ENCODE data around the gene CHCHD6.

DNA sequence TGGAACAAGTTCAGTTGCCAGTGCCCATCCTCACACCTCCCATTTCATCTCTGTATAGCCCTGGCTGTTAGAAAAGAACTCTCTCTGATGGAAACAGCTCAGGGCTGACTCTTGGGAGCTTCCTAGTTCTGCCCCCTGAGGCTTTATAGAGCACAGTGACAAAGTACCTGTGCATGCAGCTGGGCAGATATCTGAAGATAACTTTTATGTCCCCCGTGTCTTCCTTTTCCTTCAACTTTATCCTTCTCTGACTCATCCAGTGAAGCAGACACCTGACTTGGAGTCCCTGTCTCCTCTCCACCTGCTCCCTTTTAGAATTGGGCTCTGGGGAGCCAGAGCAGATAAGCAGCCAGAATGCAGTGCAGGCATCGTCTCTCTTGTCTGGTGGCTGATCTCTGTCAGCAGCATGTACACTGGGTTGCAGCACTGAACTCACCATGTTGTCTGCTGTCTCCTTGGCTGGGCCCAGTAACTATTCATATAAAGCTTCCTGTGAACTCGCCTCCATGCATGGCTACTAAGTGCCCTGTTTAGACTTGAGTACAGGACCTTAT lies 225.0 kb downstream of the CHCHD6 start:
- TF ChIP-seq, protein P1, sequence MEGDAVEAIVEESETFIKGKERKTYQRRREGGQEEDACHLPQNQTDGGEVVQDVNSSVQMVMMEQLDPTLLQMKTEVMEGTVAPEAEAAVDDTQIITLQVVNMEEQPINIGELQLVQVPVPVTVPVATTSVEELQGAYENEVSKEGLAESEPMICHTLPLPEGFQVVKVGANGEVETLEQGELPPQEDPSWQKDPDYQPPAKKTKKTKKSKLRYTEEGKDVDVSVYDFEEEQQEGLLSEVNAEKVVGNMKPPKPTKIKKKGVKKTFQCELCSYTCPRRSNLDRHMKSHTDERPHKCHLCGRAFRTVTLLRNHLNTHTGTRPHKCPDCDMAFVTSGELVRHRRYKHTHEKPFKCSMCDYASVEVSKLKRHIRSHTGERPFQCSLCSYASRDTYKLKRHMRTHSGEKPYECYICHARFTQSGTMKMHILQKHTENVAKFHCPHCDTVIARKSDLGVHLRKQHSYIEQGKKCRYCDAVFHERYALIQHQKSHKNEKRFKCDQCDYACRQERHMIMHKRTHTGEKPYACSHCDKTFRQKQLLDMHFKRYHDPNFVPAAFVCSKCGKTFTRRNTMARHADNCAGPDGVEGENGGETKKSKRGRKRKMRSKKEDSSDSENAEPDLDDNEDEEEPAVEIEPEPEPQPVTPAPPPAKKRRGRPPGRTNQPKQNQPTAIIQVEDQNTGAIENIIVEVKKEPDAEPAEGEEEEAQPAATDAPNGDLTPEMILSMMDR (IDR thresholded peaks at IDR 0.05; ENCODE audit: low read depth, low read length) = no peak
- TF ChIP-seq EZH2phosphoT487 (IDR thresholded peaks at IDR 0.05; ENCODE audit: low read depth) = no peak
